ENCODE measurements around the gene IP6K3. TPM values are rescaled to one million over a fixed set of nuclear protein-coding genes. Genes with fewer than 3 reads are reported as not detected.
A peak's percentile ranks its signal among the peaks of the same experiment; 100 is the strongest.

IP6K3 gene
- total and polyA plus RNA-seq, 12 donors = 0.06 to 1.6 (median 0.71) TPM; not detected in 3

DNA sequence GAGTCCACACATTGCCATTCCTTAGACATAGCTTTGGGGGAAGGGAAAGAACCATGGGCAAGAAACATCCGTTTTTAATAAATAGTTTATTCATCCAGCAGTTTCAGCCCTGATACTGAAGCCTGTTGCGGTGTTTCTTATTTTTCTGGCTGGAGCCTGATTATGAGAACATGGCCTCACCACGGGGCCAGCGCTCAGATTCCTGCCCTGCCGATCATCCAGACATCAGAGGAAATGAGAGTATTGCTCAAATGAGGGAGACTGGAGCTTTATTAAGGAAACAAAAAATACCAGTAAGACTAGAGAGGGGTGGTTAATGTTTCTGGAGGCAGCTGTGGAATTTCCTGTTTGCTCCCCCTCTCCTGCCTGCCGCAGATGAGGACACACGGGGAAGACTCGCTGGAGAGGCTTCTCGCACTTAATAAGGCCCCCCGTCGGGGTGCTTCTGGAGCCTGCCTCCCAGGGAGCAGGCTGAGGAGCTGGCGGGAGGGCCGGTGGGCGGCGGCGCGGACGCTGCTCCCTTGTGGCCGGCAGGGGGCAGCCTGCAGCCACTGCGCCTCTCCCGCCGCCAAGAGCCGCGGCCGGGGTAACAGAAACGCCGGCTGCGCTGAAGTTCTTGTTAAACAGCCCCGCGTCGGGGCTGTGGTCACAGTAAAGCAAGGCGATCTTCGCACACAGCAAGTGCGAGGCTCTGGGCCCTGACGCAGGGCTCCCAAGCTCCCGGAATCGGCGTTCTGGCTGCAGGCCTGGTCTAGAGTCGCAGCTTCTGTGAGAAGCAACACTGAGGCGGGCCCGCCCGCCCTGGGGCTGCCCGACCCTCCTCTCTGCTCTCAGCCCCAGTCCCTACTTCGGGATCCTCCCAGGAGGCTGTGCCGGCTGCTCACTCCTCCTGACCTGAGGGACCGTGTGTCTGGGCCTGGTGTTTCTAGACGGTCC, 24.7 kb upstream of the IP6K3 start:
- TF ChIP-seq POLR2A (IDR thresholded peaks at IDR 0.05) = no peak
- TF ChIP-seq, protein P1, sequence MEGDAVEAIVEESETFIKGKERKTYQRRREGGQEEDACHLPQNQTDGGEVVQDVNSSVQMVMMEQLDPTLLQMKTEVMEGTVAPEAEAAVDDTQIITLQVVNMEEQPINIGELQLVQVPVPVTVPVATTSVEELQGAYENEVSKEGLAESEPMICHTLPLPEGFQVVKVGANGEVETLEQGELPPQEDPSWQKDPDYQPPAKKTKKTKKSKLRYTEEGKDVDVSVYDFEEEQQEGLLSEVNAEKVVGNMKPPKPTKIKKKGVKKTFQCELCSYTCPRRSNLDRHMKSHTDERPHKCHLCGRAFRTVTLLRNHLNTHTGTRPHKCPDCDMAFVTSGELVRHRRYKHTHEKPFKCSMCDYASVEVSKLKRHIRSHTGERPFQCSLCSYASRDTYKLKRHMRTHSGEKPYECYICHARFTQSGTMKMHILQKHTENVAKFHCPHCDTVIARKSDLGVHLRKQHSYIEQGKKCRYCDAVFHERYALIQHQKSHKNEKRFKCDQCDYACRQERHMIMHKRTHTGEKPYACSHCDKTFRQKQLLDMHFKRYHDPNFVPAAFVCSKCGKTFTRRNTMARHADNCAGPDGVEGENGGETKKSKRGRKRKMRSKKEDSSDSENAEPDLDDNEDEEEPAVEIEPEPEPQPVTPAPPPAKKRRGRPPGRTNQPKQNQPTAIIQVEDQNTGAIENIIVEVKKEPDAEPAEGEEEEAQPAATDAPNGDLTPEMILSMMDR (IDR thresholded peaks at IDR 0.05) = peak; percentile 71 to 98 (median 90)
- H3K36me3 ChIP-seq (replicated peaks in 1 of 2) = peaks cover 0 to 43% of the 10 kb centered on the region in 2 donors
- peak; percentile 61 to 83 (median 74) for DNase-seq
- peak overlapping the region in 3 of 5 donors; percentile 10 to 86 (median 68) for H3K27ac ChIP-seq
- no peak overlapping the region for H3K4me3 ChIP-seq
- WGBS, 4 donors = 13 to 23% (median 16%) methylated on average over 12 to 47 of the region's 47 CpGs
- intact Hi-C loops (cut with DNase I) = loop anchor here (5.0 kb wide), 2 partner anchors 256 to 381 kb away; no protein-coding TSS in a partner anchor
- no peaks in the 10 kb centered on the region for H3K9me3 ChIP-seq (replicated peaks in 1 of 3)
- no peaks in the 10 kb centered on the region for H3K27me3 ChIP-seq
- peaks cover 13 to 24% of the 10 kb centered on the region in 2 donors for H3K4me1 ChIP-seq (replicated peaks in 1 of 2)

GRCh38 chr6:33770833-33771145, 24.1 kb upstream of the IP6K3 start:
- WGBS, 4 donors = 22 to 66% (median 38%) methylated on average over 3 of the region's 3 CpGs
- TF ChIP-seq POLR2A (IDR thresholded peaks at IDR 0.05) = no peak
- TF ChIP-seq, protein P1 (IDR thresholded peaks at IDR 0.05) = no peak
- H3K4me1 ChIP-seq (replicated peaks in 1 of 2) = peaks cover 13 to 24% of the 10 kb centered on the region in 2 donors

GRCh38 chr6:33770124-33770832, 23.6 kb upstream of the IP6K3 start:
- TF ChIP-seq, protein P1 (IDR thresholded peaks at IDR 0.05) = no peak
- TF ChIP-seq POLR2A (IDR thresholded peaks at IDR 0.05) = no peak
- WGBS, 4 donors = 28 to 37% (median 33%) methylated on average over 9 to 14 of the region's 14 CpGs
- Histone ChIP-seq H3K4me1 (replicated peaks in 1 of 2) (peaks cover 13 to 24% of the 10 kb centered on the region in 2 donors), H3K4me3 (no peak overlapping the region), H3K27ac (peak overlapping the region in 2 of 5 donors; percentile 68 to 86), H3K27me3 (no peaks in the 10 kb centered on the region), H3K36me3 (replicated peaks in 1 of 2) (peaks cover 0 to 32% of the 10 kb centered on the region in 2 donors), H3K9me3 (replicated peaks in 1 of 3) (no peaks in the 10 kb centered on the region)
- intact Hi-C loops (cut with DNase I) = loop anchor here (5.0 kb wide), 2 partner anchors 257 to 382 kb away; no protein-coding TSS in a partner anchor
- no peak for DNase-seq

More at GRCh38 chr6:33770833-33771145, 24.1 kb upstream of the IP6K3 start:
- no peak overlapping the region for H3K4me3 ChIP-seq
- H3K27ac ChIP-seq = peak overlapping the region in 2 of 5 donors; percentile 68 to 86
- H3K9me3 ChIP-seq (replicated peaks in 1 of 3) = no peaks in the 10 kb centered on the region
- peaks cover 0 to 37% of the 10 kb centered on the region in 2 donors for H3K36me3 ChIP-seq (replicated peaks in 1 of 2)
- intact Hi-C loops (cut with DNase I) = loop anchor here (5.0 kb wide), 2 partner anchors 257 to 382 kb away; no protein-coding TSS in a partner anchor
- no peaks in the 10 kb centered on the region for H3K27me3 ChIP-seq
- no peak for DNase-seq

Data from adrenal gland (tissue), 12 donors.